Memory B cell (primary cell): ENCODE data around the gene PRKCG.
A peak's percentile ranks its signal among the peaks of the same experiment; 100 is the strongest.

Experiments used
- ATAC-seq: fragments of 150-1000 bp; cut with Tn5 transposase; 2 replicates; pipeline ENCODE4 v1.10.0; 2021; ENCODE audit warnings: low read depth, mild to moderate bottlenecking, moderate library complexity
- DNase-seq, 2 donors: peaks; one replicate each; pipeline ENCODE4 v3.0.0; 2022; ENCODE audit warnings: low spot score in 2 of 2
- H3K27ac Mint-ChIP-seq: one replicate; pipeline ENCODE4 v1.8.0; 2022; ENCODE audit warnings: mild to moderate bottlenecking, moderate library complexity, mixed read lengths
- H3K27me3 Mint-ChIP-seq: one replicate; pipeline ENCODE4 v1.8.0; 2022; ENCODE audit warnings: mixed read lengths
- H3K36me3 Mint-ChIP-seq: one replicate; pipeline ENCODE4 v1.8.0; 2022; ENCODE audit warnings: mild to moderate bottlenecking, mixed read lengths
- H3K4me1 Mint-ChIP-seq: one replicate; pipeline ENCODE4 v1.8.0; 2022; ENCODE audit warnings: mixed read lengths
- H3K4me3 Mint-ChIP-seq: one replicate; pipeline ENCODE4 v1.8.0; 2022; ENCODE audit warnings: mild to moderate bottlenecking, moderate library complexity, mixed read lengths
- H3K9me3 Mint-ChIP-seq: one replicate; pipeline ENCODE4 v1.8.0; 2022; ENCODE audit warnings: mixed read lengths

PRKCG gene

GRCh38 chr19:53877361-53877766 lies 4.6 kb upstream of the PRKCG start:
- ATAC-seq (no peak), DNase-seq (peak in 1 of 2 donors; percentile 25)
- H3K4me1 Mint-ChIP-seq: peaks cover 10% of the 10 kb centered on the region
- H3K27ac Mint-ChIP-seq: peak overlapping the region; percentile 53
- peaks cover 8% of the 10 kb centered on the region for H3K9me3 Mint-ChIP-seq
- H3K27me3 Mint-ChIP-seq: peaks cover 7% of the 10 kb centered on the region
- H3K4me3 Mint-ChIP-seq: no peak overlapping the region
- H3K36me3 Mint-ChIP-seq: peaks cover 12% of the 10 kb centered on the region

DNA sequence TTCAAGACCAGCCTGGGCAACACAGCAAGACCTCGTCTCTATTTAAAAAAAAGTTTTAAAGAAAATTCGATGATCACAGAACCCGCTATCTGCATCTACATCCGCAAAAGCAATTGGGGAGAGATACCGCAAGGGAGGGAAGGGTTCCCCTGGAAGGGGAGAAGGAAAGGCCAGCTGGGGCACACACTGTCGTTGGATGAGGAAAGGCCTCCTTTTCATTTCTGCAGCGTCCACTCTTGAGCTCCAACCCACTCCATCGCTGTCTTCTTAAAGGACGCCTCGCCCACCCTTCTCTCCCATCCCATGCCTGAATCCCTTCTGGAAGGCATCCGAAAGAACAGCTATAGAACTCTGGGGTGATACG lies 3.2 kb upstream of the PRKCG start:
- Mint-ChIP-seq H3K4me1 (peaks cover 7% of the 10 kb centered on the region), H3K36me3 (peaks cover 11% of the 10 kb centered on the region), H3K27me3 (peaks cover 11% of the 10 kb centered on the region), H3K9me3 (peaks cover 6% of the 10 kb centered on the region), H3K4me3 (no peak overlapping the region), H3K27ac (no peak overlapping the region)
- no peak for ATAC-seq
- no peak for DNase-seq

- no peak overlapping the region for H3K4me3 Mint-ChIP-seq
- peaks cover 6% of the 10 kb centered on the region for H3K9me3 Mint-ChIP-seq
- H3K4me1 Mint-ChIP-seq: peaks cover 6% of the 10 kb centered on the region
- peak; percentile 72 for ATAC-seq
- DNase-seq: peak in 1 of 2 donors; percentile 72
- H3K27me3 Mint-ChIP-seq: peaks cover 14% of the 10 kb centered on the region
- no peak overlapping the region for H3K27ac Mint-ChIP-seq
- peaks cover 6% of the 10 kb centered on the region for H3K36me3 Mint-ChIP-seq
Observed at GRCh38 chr19:53879140-53880081, 2.6 kb upstream of the PRKCG start.

DNA sequence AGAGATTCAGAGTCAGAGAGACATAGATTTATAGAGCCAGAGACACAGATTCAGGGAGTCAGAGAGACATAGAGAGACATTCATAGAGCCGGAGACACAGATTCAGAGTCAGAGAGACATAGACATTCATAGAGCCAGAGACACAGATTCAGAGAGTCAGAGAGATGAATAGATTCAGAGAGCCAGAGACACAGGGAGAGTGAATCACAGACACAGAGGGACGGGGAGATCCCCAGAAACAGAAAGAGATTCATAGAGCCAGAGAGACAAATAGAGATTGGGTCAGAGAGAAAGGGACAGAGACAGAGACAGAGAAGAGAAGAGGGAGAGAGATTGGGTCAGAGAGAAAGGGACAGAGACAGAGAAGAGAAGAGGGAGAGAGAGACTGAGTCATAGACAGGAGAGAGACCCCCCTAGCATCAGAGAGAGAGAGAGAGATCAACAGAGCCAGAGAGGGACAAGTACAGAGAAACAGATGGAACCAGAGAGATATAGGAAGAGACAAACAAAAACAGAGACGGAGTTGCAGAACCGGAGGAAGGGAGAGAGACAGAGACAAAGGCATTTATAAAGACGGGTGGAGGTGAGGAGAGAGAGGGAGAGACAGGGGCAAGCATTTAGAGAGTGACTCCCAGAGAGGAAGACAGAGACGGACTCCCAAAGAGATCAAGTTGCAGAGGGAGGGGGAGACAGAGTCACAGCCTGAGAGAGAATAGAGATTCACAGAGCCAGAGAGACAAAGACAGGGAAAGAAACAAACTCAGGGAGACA lies 1.1 kb upstream of the PRKCG start:
- Mint-ChIP-seq H3K9me3 (peaks cover 5% of the 10 kb centered on the region), H3K4me3 (no peak overlapping the region), H3K27ac (no peak overlapping the region), H3K4me1 (peaks cover 4% of the 10 kb centered on the region), H3K36me3 (peaks cover 4% of the 10 kb centered on the region), H3K27me3 (peaks cover 16% of the 10 kb centered on the region)
- ATAC-seq: no peak
- DNase-seq: no peak

GRCh38 chr19:53882391-53883050 lies 524 bp downstream of the PRKCG start:
- Mint-ChIP-seq H3K36me3 (peaks cover 3% of the 10 kb centered on the region), H3K27me3 (peaks cover 11% of the 10 kb centered on the region), H3K4me3 (peak overlapping the region; percentile 10), H3K9me3 (peaks cover 1% of the 10 kb centered on the region), H3K4me1 (peaks cover 4% of the 10 kb centered on the region), H3K27ac (peak overlapping the region; percentile 15)
- DNase-seq (no peak), ATAC-seq (no peak)

- peak; percentile 54 for ATAC-seq
Observed at GRCh38 chr19:53883231-53883661, 1.2 kb downstream of the PRKCG start.

DNA sequence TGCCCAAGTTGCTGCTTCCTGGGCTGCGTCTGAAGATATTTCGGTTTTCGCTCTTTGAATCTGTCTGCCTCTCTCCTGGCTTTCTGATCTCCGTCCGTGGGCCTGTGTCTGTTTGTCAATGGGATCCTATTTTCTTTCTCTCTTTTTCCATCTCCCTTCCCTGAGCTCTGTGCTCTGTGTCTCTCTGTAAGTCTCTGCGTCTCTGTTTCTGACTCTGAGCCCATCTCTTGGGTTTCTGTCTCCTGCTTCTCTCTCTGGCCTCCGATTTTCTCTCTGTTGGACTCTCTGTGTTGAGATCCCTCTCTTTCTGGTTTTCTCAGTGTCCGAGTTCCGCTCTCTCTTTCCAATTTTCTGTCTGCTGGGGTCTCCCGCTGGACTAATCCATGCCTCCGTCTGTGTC lies 1.7 kb downstream of the PRKCG start:
- Mint-ChIP-seq H3K27me3 (peaks cover 11% of the 10 kb centered on the region), H3K4me3 (no peak overlapping the region), H3K9me3 (peaks cover 1% of the 10 kb centered on the region), H3K4me1 (peaks cover 4% of the 10 kb centered on the region), H3K36me3 (peaks cover 3% of the 10 kb centered on the region), H3K27ac (peak overlapping the region; percentile 3)
- ATAC-seq: no peak
- no peak for DNase-seq

More at GRCh38 chr19:53883231-53883661, 1.2 kb downstream of the PRKCG start:
- Mint-ChIP-seq H3K4me3 (no peak overlapping the region), H3K27ac (no peak overlapping the region), H3K27me3 (peaks cover 11% of the 10 kb centered on the region), H3K4me1 (peaks cover 4% of the 10 kb centered on the region), H3K9me3 (peaks cover 1% of the 10 kb centered on the region), H3K36me3 (peaks cover 3% of the 10 kb centered on the region)
- DNase-seq: peak in 1 of 2 donors; percentile 58

DNA sequence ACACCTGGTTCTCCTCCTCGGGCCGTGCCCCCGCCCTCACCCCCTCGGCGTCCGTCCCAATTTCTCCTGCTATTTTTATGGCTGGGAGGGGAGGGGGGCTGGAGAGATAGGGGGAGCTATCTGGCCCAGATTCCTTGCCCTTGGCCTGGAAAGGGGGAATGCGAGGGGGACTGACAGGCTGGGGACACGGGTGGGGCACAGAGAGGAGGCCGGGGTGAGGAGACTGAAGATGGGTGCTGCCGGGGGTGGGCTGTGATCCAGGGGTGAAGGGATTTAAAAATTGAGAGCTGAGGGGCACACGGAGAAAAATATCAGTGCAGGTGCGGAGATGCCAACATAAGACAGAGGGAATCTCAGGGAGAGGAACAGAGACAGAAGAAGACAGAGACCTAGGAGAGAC lies 2.3 kb downstream of the PRKCG start:
- no peak overlapping the region for H3K27ac Mint-ChIP-seq
- peaks cover 9% of the 10 kb centered on the region for H3K27me3 Mint-ChIP-seq
- DNase-seq (no peak), ATAC-seq (no peak)
- no peak overlapping the region for H3K4me3 Mint-ChIP-seq
- H3K9me3 Mint-ChIP-seq: peaks cover 1% of the 10 kb centered on the region
- peaks cover 4% of the 10 kb centered on the region for H3K4me1 Mint-ChIP-seq
- peaks cover 3% of the 10 kb centered on the region for H3K36me3 Mint-ChIP-seq

DNA sequence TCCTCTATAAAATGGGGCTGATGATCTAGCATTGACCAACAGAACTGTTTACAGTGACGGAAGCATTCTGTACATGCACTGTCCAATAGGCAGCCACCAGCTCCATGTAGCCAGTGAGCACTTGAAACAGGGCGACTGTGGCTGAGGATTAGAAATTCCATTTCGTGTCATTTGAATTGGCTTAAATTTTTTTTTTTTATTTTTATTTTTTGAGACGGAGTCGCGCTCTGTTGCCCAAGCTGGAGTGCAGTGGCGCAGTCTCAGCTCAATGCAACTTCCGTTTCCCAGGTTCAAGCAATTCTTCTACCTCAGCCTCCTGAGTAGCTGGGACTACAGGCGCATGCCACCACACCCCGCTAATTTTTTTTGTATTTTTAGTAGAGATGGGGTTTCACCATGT lies 3.0 kb downstream of the PRKCG start:
- no peak overlapping the region for H3K4me3 Mint-ChIP-seq
- ATAC-seq (no peak), DNase-seq (no peak)
- H3K36me3 Mint-ChIP-seq: peaks cover 3% of the 10 kb centered on the region
- H3K27me3 Mint-ChIP-seq: peaks cover 9% of the 10 kb centered on the region
- no peak overlapping the region for H3K27ac Mint-ChIP-seq
- peaks cover 4% of the 10 kb centered on the region for H3K4me1 Mint-ChIP-seq
- H3K9me3 Mint-ChIP-seq: peaks cover 1% of the 10 kb centered on the region

- ATAC-seq (no peak), DNase-seq (no peak)
- Mint-ChIP-seq H3K4me3 (no peak overlapping the region), H3K9me3 (peaks cover 10% of the 10 kb centered on the region), H3K4me1 (no peaks in the 10 kb centered on the region), H3K36me3 (peaks cover 2% of the 10 kb centered on the region), H3K27ac (no peak overlapping the region), H3K27me3 (peaks cover 17% of the 10 kb centered on the region)
Observed at GRCh38 chr19:53892301-53892980, 10.4 kb downstream of the PRKCG start.

DNA sequence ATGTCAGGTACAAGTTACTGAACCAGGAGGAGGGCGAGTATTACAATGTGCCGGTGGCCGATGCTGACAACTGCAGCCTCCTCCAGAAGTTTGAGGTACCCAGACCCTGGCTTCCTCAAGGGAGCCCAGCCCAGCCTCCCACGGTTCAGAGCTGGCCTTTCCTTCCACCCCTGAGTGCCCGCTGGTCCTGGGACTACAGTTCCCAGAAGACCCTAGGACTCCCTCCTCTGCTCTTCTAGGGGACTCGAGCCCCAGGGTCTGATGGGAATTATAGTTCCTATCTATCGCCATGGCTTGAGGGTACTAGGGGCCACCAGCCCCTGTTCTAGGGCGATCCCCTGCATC lies 11.0 kb downstream of the PRKCG start:
- Mint-ChIP-seq H3K4me1 (no peaks in the 10 kb centered on the region), H3K9me3 (peaks cover 10% of the 10 kb centered on the region), H3K36me3 (peaks cover 2% of the 10 kb centered on the region), H3K4me3 (no peak overlapping the region), H3K27ac (no peak overlapping the region), H3K27me3 (peaks cover 18% of the 10 kb centered on the region)
- ATAC-seq: no peak
- DNase-seq: no peak

DNA sequence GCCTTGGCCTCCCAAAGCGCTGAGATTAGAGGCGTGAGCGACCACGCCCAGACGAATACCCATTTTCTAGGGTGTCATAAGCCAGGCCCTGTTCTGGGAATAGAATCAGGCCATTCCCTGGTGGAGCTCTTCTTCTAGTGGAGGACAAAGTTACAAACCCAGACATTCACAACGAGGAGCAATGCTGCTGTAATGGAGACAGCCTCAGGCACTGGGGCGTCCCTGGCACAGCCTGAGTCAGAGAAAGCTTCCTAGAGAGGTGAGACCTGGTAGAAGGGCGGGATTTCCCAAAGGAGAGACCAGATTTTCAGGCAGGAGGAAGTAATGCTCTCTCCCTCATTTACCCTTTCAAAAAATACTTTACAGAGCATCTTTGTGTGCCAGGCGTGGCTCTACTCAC lies 12.7 kb downstream of the PRKCG start:
- H3K27me3 Mint-ChIP-seq: peaks cover 24% of the 10 kb centered on the region
- H3K9me3 Mint-ChIP-seq: peaks cover 14% of the 10 kb centered on the region
- no peak for DNase-seq
- no peak overlapping the region for H3K4me3 Mint-ChIP-seq
- H3K27ac Mint-ChIP-seq: no peak overlapping the region
- no peaks in the 10 kb centered on the region for H3K4me1 Mint-ChIP-seq
- peaks cover 2% of the 10 kb centered on the region for H3K36me3 Mint-ChIP-seq
- no peak for ATAC-seq

- ATAC-seq: no peak
- no peak overlapping the region for H3K27ac Mint-ChIP-seq
- H3K4me1 Mint-ChIP-seq: no peaks in the 10 kb centered on the region
- H3K9me3 Mint-ChIP-seq: peaks cover 13% of the 10 kb centered on the region
- DNase-seq: no peak
- H3K27me3 Mint-ChIP-seq: peaks cover 23% of the 10 kb centered on the region
- H3K4me3 Mint-ChIP-seq: no peak overlapping the region
- H3K36me3 Mint-ChIP-seq: peaks cover 2% of the 10 kb centered on the region
Observed at GRCh38 chr19:53896682-53897081, 14.7 kb downstream of the PRKCG start.
